BE2C (cell line): ENCODE measurements around the gene NTNG2.

ENCODE experiments used
- DNase-seq: peaks from one replicate; pipeline ENCODE4 v3.0.0-alpha.2; 2020
- H3K27me3 ChIP-seq: fragments of 250-450 bp; sonication (Bioruptor Pico); 2 replicates; pipeline ENCODE4 v1.5.1; 2020; ENCODE audit warnings: mild to moderate bottlenecking
- H3K36me3 ChIP-seq: fragments of 250-450 bp; sonication (Bioruptor Pico); 2 replicates; pipeline ENCODE4 v1.5.1; 2020; ENCODE audit warnings: mild to moderate bottlenecking
- H3K4me1 ChIP-seq: fragments of 250-450 bp; sonication (Bioruptor Pico); 2 replicates; pipeline ENCODE4 v1.5.1; 2020
- H3K4me3 ChIP-seq: 2 replicates; pipeline ENCODE4 v1.5.1; 2011; ENCODE audit warnings: low read depth, low read length
- H3K9me3 ChIP-seq: fragments of 250-450 bp; sonication (Bioruptor Pico); 2 replicates; pipeline ENCODE4 v1.5.1; 2020
- CTCF ChIP-seq: IDR thresholded peaks from 2 replicates; pipeline ENCODE4 v1.5.1; 2012; ENCODE audit warnings: mild to moderate bottlenecking, low read depth, low read length

The NTNG2 gene

DNA sequence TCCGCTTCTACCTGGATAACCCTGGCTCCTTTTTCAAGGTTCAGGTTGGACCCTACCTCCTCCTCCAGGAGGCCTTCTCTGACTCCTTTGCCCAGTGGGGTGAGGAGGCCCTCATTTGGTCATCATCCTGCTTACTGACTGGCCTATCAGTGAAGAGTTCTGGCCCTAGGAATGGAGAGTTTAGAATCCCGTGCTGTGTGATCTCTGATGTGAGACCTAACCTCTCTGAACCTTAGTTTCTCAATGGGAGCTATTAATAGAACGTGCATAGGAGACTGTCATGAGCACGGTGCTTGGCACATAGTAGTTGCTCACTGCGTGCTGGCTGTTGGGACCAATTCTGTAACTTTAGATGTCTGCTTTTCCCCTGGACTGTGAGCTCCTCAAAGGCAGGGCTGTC lies 10.3 kb downstream of the NTNG2 start:
- Histone ChIP-seq H3K4me3 (no peak overlapping the region), H3K4me1 (peaks cover 16% of the 10 kb centered on the region), H3K27me3 (no peaks in the 10 kb centered on the region), H3K36me3 (no peaks in the 10 kb centered on the region), H3K9me3 (no peaks in the 10 kb centered on the region)
- no peak for TF ChIP-seq CTCF
- DNase-seq: no peak

GRCh38 chr9:132175431-132175830 lies 13.6 kb downstream of the NTNG2 start:
- Histone ChIP-seq H3K4me1 (peaks cover 6% of the 10 kb centered on the region), H3K36me3 (no peaks in the 10 kb centered on the region), H3K4me3 (no peak overlapping the region), H3K9me3 (no peaks in the 10 kb centered on the region), H3K27me3 (no peaks in the 10 kb centered on the region)
- no peak for DNase-seq
- TF ChIP-seq CTCF: no peak

- Histone ChIP-seq H3K36me3 (no peaks in the 10 kb centered on the region), H3K9me3 (no peaks in the 10 kb centered on the region), H3K4me1 (peaks cover 6% of the 10 kb centered on the region), H3K4me3 (no peak overlapping the region), H3K27me3 (no peaks in the 10 kb centered on the region)
- DNase-seq: no peak
- TF ChIP-seq CTCF: no peak
Measured at GRCh38 chr9:132176338-132176737, 14.5 kb downstream of the NTNG2 start.

DNA sequence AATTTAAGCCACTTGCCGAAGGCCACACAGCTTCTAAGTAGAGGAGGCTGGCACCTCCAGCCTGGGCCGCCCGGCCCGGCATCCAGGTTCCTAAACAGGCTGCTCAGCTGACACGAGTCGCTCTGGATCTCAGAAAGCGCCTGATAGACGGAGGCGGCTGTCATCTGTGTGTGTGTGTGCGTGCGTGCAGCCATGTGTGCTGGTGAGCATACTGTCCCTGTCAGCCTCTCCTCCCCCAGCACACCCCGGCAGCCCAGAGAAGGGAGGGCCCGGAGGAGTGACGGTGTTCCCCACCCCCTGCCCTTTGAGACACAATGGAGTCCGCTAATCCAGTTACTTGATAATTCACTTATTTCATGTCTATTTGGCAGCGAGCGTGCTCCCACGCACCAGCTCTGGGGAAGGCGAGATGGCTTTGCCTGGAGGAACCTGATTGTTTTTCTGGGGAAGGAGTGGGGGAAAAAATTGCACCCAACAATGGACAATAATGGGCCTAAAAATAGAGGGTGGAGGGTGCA lies 20.0 kb downstream of the NTNG2 start:
- Histone ChIP-seq H3K4me3 (peak overlapping the region; percentile 46), H3K9me3 (no peaks in the 10 kb centered on the region), H3K36me3 (no peaks in the 10 kb centered on the region), H3K4me1 (peaks cover 20% of the 10 kb centered on the region), H3K27me3 (no peaks in the 10 kb centered on the region)
- DNase-seq: peak; percentile 96
- no peak for TF ChIP-seq CTCF

DNA sequence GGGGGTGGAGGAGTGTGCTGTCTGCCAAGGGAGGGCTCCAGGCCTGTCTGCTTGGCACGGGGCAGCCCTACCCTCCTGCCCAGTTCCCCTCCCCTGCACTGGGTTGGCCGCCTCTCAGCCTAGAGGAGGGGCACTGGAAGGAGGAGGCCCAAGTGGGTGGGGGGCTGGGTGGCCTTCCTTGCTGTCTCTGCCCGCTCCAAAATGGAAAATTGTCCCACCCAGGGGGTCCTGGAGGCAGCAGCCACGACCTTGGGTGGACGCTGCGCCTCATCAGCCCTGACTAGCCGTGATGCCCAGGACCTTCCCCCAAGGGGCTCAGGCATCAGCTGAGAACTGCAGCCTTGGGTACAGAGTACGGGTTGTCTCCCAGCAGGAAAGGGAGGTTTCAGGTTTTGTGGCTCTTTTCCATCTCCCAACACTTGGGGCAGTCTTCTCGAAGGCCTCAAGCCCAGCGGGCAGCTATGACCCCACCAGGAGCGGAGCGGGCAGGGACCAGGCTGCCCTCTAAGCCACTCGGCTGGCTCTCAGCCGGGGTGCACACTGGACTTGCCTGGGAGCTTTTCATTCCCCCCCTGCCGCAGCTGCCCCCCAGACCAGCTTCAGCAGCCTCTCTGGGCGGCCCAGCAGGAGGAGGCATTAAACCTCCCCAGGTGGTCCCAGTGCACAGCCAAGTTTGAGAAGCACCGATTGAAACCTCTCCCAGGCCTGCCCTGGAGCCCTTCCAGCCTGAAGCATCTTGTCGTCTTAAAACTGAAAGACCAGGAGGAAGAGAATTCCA lies 20.6 kb downstream of the NTNG2 start:
- Histone ChIP-seq H3K4me1 (peaks cover 22% of the 10 kb centered on the region), H3K9me3 (no peaks in the 10 kb centered on the region), H3K4me3 (peak overlapping the region; percentile 46), H3K36me3 (no peaks in the 10 kb centered on the region), H3K27me3 (no peaks in the 10 kb centered on the region)
- DNase-seq: peak; percentile 70
- TF ChIP-seq CTCF: peak; percentile 62

GRCh38 chr9:132183134-132183533 lies 21.3 kb downstream of the NTNG2 start:
- H3K27me3 ChIP-seq: no peaks in the 10 kb centered on the region
- H3K9me3 ChIP-seq: no peaks in the 10 kb centered on the region
- H3K4me3 ChIP-seq: no peak overlapping the region; the same call in none of the 2 replicates
- no peaks in the 10 kb centered on the region for H3K36me3 ChIP-seq
- DNase-seq: no peak
- peaks cover 22% of the 10 kb centered on the region for H3K4me1 ChIP-seq
- TF ChIP-seq CTCF: no peak
